GM19452 (cell line): ENCODE data around the gene GPHN.
A peak's percentile ranks its signal among the peaks of the same experiment; 100 is the strongest.
"Not testable (repeated sequence)": the region's sequence is repeated elsewhere in the genome, so short reads cannot be mapped to it uniquely, and the experiment has no call there.

ENCODE experiments used
- ATAC-seq: cut with Tn5 transposase; IDR thresholded peaks from one replicate; pipeline ENCODE4 v1.9.1; 2021; ENCODE audit not compliant: unreplicated experiment

The GPHN gene

GRCh38 chr14:66651536-66652220 lies 143.7 kb downstream of the GPHN start:
- ATAC-seq = no peak

- no peak for ATAC-seq
Measured at GRCh38 chr14:66652525-66653106, 144.7 kb downstream of the GPHN start.

GRCh38 chr14:66657780-66658179 lies 149.8 kb downstream of the GPHN start:
- ATAC-seq = no peak

- ATAC-seq = no peak
Measured at GRCh38 chr14:66662374-66662773, 154.4 kb downstream of the GPHN start.

- no peak for ATAC-seq
Measured at GRCh38 chr14:66677780-66678179, 169.8 kb downstream of the GPHN start.

- no peak for ATAC-seq
Measured at GRCh38 chr14:66680216-66680615, 172.3 kb downstream of the GPHN start.

- no peak for ATAC-seq
Measured at GRCh38 chr14:66696326-66696725, 188.4 kb downstream of the GPHN start.

GRCh38 chr14:66698503-66698902 lies 190.6 kb downstream of the GPHN start:
- no peak for ATAC-seq

GRCh38 chr14:66701813-66702212 lies 193.9 kb downstream of the GPHN start:
- ATAC-seq = no peak

GRCh38 chr14:66708267-66708666 lies 200.3 kb downstream of the GPHN start:
- ATAC-seq = no peak

GRCh38 chr14:66709291-66709690 lies 201.3 kb downstream of the GPHN start:
- ATAC-seq = no peak

GRCh38 chr14:66714291-66714690 lies 206.3 kb downstream of the GPHN start:
- not testable (repeated sequence) for ATAC-seq

GRCh38 chr14:66715313-66715712 lies 207.4 kb downstream of the GPHN start:
- ATAC-seq = not testable (repeated sequence)

GRCh38 chr14:66716227-66716626 lies 208.3 kb downstream of the GPHN start:
- ATAC-seq = no peak

- no peak for ATAC-seq
Measured at GRCh38 chr14:66717561-66718140, 209.7 kb downstream of the GPHN start.

GRCh38 chr14:66724996-66725395 lies 217.0 kb downstream of the GPHN start:
- no peak for ATAC-seq

- not testable (repeated sequence) for ATAC-seq
Measured at GRCh38 chr14:66731298-66731697, 223.4 kb downstream of the GPHN start.

GRCh38 chr14:66735853-66736252 lies 227.9 kb downstream of the GPHN start:
- no peak for ATAC-seq

GRCh38 chr14:66739826-66740225 lies 231.9 kb downstream of the GPHN start:
- ATAC-seq = no peak

GRCh38 chr14:66745078-66745477 lies 237.1 kb downstream of the GPHN start:
- no peak for ATAC-seq

- ATAC-seq = no peak
Measured at GRCh38 chr14:66746316-66747006, 238.5 kb downstream of the GPHN start.

- peak; percentile 74 for ATAC-seq
Measured at GRCh38 chr14:66752109-66752508, 244.2 kb downstream of the GPHN start.
